HFF-Myc (cell line): ENCODE measurements around the gene SMPX.

Source experiments
- DNase-seq: peaks from one replicate; pipeline ENCODE4 v3.0.0-alpha.2; 2011; ENCODE audit warnings: low read depth; ENCODE audit errors: extremely low read depth
- H3K4me3 ChIP-seq: replicated peaks from 2 replicates; pipeline ENCODE4 v1.5.1; 2011; ENCODE audit warnings: low read depth, mild to moderate bottlenecking, control low read depth, low read length
- CTCF ChIP-seq: IDR thresholded peaks from 2 replicates; pipeline ENCODE4 v1.5.1; 2012; ENCODE audit warnings: mild to moderate bottlenecking, low read depth, low read length, control low read depth; ENCODE audit errors: missing control alignments

The SMPX gene

GRCh38 chrX:21738950-21739287 is 19.0 kb downstream of the SMPX start:
- no peak for TF ChIP-seq CTCF
- H3K4me3 ChIP-seq, result no peak overlapping the region
- no peak for DNase-seq

GRCh38 chrX:21738210-21738949 is 19.5 kb downstream of the SMPX start:
- no peak for DNase-seq
- TF ChIP-seq CTCF, result no peak
- H3K4me3 ChIP-seq, result no peak overlapping the region

GRCh38 chrX:21735768-21736127 is 22.2 kb downstream of the SMPX start:
- H3K4me3 ChIP-seq, result no peak overlapping the region
- no peak for TF ChIP-seq CTCF
- no peak for DNase-seq

GRCh38 chrX:21735038-21735767 is 22.7 kb downstream of the SMPX start:
- no peak for DNase-seq
- H3K4me3 ChIP-seq, result no peak overlapping the region
- no peak for TF ChIP-seq CTCF

DNA sequence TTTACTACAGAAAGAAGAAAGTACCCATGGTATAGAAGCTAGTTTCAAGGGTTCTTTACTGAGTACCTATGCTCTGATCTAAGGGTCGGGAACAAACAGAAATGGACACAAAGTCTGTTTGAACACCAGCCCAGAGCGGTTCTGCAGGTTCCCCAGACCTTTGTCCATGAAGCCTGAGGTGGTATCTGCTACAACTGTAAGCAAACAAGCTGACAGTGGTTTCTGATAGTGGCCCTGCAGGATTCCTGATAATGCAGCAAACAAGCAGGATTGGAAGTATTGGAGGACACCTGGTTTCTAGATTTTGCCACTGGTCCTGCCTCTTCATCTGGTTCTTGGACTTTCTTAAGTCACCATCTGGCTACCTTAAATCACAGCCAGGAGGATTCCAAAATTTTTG is 23.7 kb downstream of the SMPX start:
- TF ChIP-seq CTCF, result no peak
- H3K4me3 ChIP-seq, result no peak overlapping the region
- DNase-seq, result no peak

- no peak for DNase-seq
- TF ChIP-seq CTCF, result no peak
- H3K4me3 ChIP-seq, result no peak overlapping the region
These were observed 24.2 kb downstream of the SMPX start for GRCh38 chrX:21733705-21734104.

GRCh38 chrX:21730026-21730425 is 27.9 kb downstream of the SMPX start:
- no peak for DNase-seq
- no peak for TF ChIP-seq CTCF
- H3K4me3 ChIP-seq, result no peak overlapping the region
